ENCODE measurements around the gene PM20D2.

DNA sequence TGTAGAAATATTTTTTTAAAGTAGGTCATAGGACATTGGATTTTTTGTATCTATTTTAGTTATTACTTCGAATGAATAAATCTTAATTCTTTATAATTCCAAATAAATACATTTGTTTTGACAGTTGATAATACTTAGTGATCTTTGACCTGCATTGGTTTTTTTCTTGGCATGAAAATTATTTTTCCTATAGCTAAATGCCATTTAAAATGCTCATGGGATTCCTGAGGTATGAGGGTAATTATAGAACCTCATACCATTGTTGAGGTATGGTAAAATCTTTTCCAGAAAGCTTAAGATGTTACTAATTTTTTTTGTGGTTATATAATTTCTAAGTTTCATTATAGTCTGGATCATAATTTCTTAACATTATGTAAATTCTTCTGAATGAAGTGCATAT is 8.3 kb downstream of the PM20D2 start:
- no peak for TF ChIP-seq CTCF (IDR thresholded peaks at IDR 0.05; ENCODE audit: insufficient read depth, low read length, poor library complexity, severe bottlenecking)
- no peak for TF ChIP-seq EZH2phosphoT487 (conservative IDR thresholded peaks at IDR 0.05; ENCODE audit: low read length)
